Right atrium auricular region (tissue), 2 donors: ENCODE data around the gene GALNS. TPM values are rescaled to one million over a fixed set of nuclear protein-coding genes. Genes with fewer than 3 reads are reported as not detected.

Experiments used
- DNase-seq: peaks from one replicate; pipeline ENCODE4 v3.0.0-alpha.2; 2019; ENCODE audit warnings: low spot score
- H3K27ac ChIP-seq, 2 donors: fragments of 200-600 bp; sonication (generic); 1 replicate in 1 of 2; 2 replicates in 1 of 2; pipeline ENCODE4 v1.5.1; 2016 to 2019
- H3K27me3 ChIP-seq, 2 donors: fragments of 200-600 bp; sonication (generic); one replicate each; pipeline versions ENCODE4 v1.5.1 to v1.6.0; 2017 to 2019
- H3K36me3 ChIP-seq: fragments of 200-600 bp; sonication (generic); one replicate; pipeline ENCODE4 v1.5.1; 2016
- H3K4me1 ChIP-seq, 2 donors: fragments of 200-600 bp; sonication (generic); one replicate each; pipeline versions ENCODE4 v1.5.1 to v1.6.0; 2017 to 2019
- H3K4me3 ChIP-seq, 2 donors: fragments of 200-600 bp; sonication (generic); 1 replicate in 1 of 2; 2 replicates in 1 of 2; pipeline ENCODE4 v1.5.1; 2017 to 2019; ENCODE audit warnings: mild to moderate bottlenecking in 1 of 2, moderate library complexity in 1 of 2
- H3K9me3 ChIP-seq, 2 donors: fragments of 200-600 bp; sonication (generic); one replicate each; pipeline ENCODE4 v1.5.1; 2019
- CTCF ChIP-seq, 2 donors: fragments of 200-600 bp; sonication (generic); IDR thresholded peaks; one replicate each; pipeline ENCODE4 v1.5.1; 2019; ENCODE audit warnings: antibody characterized with exemption in 2 of 2
- total RNA-seq, 2 donors: library from RNA; depleted of rRNA; stranded (reverse); fragments of >200 nt; gene quantifications; one replicate each; pipeline ENCODE4 v1.1.0, GENCODE V29; 2016

The GALNS gene
- total RNA-seq, 2 donors from 2014 or later, result 12.6 to 18.8 TPM

DNA sequence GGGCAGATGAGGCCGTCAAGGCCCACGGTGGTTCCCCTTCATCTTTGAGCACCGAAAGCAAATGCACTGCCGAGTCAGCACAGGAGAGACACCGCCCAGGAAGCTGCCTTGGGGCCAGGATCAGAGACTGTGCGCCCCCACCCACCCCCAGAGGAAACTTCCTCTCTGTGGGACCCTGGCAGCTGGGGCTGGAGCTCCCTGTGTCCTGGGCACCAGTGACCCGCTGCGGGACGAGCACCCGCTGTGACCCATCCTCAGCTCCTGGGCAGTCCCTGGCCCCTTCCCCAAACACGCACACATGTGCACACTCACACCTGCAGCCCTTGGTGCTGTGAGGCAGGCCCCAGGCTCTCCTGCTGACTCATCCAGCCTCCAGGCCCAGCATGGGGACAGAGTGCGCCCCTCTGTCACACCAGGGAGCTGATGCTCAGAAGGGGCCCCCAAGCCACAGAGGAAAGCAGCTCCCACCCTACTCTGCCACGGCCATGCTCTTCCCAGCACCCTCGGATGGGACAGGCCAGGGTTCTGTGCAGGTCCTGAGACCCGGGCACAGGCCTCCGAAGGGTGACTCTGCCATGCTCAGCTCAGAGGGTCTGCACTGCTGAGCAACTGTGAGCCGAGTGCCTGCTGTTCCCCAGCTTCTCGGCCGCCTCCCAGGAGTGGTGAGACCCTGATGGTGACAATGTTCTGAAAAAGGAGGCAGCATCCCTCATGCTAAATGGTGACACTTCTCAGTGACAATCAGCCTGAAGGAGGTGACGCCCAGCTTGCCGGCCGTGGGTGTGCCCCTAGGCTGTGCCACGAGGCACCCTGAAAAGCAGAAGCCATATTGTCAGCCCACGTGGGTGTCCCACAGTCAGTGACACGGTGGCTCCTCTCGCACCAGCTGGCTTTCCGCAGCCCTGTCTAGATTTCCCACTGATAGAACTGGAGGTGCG, 75.3 kb downstream of the GALNS start:
- H3K4me3 ChIP-seq, result no peak overlapping the region
- no peaks in the 10 kb centered on the region for H3K36me3 ChIP-seq
- TF ChIP-seq CTCF (IDR thresholded peaks at IDR 0.05), result no peak
- H3K27me3 ChIP-seq, result no peaks in the 10 kb centered on the region
- H3K9me3 ChIP-seq, result no peaks in the 10 kb centered on the region
- peaks cover 0 to 60% of the 10 kb centered on the region in 2 donors for H3K4me1 ChIP-seq
- no peak for DNase-seq
- H3K27ac ChIP-seq, result no peak overlapping the region

- H3K9me3 ChIP-seq, result no peaks in the 10 kb centered on the region
- peaks cover 0 to 57% of the 10 kb centered on the region in 2 donors for H3K4me1 ChIP-seq
- H3K4me3 ChIP-seq, result no peak overlapping the region
- DNase-seq, result no peak
- TF ChIP-seq CTCF (IDR thresholded peaks at IDR 0.05), result no peak
- H3K27ac ChIP-seq, result peak overlapping the region in 1 of 2 donors; percentile 26
- H3K27me3 ChIP-seq, result no peaks in the 10 kb centered on the region
- no peaks in the 10 kb centered on the region for H3K36me3 ChIP-seq
Measured at GRCh38 chr16:88780142-88781062, 76.3 kb downstream of the GALNS start.

- Histone ChIP-seq H3K27ac (no peak overlapping the region), H3K4me1 (peaks cover 0 to 64% of the 10 kb centered on the region in 2 donors), H3K4me3 (peak overlapping the region in 1 of 2 donors; percentile 13), H3K36me3 (no peaks in the 10 kb centered on the region), H3K27me3 (no peaks in the 10 kb centered on the region), H3K9me3 (no peaks in the 10 kb centered on the region)
- DNase-seq, result no peak
- no peak for TF ChIP-seq CTCF (IDR thresholded peaks at IDR 0.05)
Measured at GRCh38 chr16:88779406-88780141, 77.2 kb downstream of the GALNS start.

DNA sequence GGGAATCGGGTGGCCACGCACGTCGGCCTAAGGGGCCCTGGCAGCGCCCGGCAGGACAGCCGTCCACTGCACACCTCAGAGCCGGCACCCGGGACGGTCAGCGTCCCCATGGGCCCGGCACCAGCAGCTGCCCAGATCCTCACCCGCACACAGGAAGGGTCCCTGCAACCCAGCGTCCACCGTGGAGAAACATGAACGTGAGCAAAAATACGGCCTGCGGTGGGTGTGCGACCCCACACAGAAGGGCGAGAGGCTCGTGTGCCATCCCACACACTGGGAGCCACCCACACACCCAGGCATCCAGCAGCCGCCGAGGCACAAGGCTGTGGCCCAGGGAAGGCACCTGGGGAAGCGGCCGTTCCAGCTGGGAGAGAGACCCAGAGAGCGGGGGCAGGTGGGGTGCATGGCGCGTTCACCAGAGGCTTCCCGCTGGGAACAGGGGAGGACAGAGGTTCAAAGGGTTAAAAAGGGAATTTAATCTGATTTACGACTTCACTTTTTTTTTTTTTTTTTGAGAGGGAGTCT, 78.1 kb downstream of the GALNS start:
- H3K4me1 ChIP-seq, result peaks cover 0 to 70% of the 10 kb centered on the region in 2 donors
- no peaks in the 10 kb centered on the region for H3K27me3 ChIP-seq
- no peaks in the 10 kb centered on the region for H3K36me3 ChIP-seq
- no peak overlapping the region for H3K4me3 ChIP-seq
- no peak for DNase-seq
- no peak overlapping the region for H3K27ac ChIP-seq
- no peaks in the 10 kb centered on the region for H3K9me3 ChIP-seq
- TF ChIP-seq CTCF (IDR thresholded peaks at IDR 0.05), result no peak

GRCh38 chr16:88778271-88778525, 78.5 kb downstream of the GALNS start:
- Histone ChIP-seq H3K9me3 (no peaks in the 10 kb centered on the region), H3K27me3 (no peaks in the 10 kb centered on the region), H3K27ac (no peak overlapping the region), H3K4me3 (no peak overlapping the region), H3K4me1 (peaks cover 0 to 70% of the 10 kb centered on the region in 2 donors), H3K36me3 (no peaks in the 10 kb centered on the region)
- TF ChIP-seq CTCF (IDR thresholded peaks at IDR 0.05), result no peak
- no peak for DNase-seq
